Right kidney (tissue), 1 donor: ENCODE measurements around the gene NPC1L1.

Experiments
- DNase-seq: peaks from one replicate; pipeline ENCODE4 v3.0.0-alpha.2; 2016

Gene NPC1L1

DNA sequence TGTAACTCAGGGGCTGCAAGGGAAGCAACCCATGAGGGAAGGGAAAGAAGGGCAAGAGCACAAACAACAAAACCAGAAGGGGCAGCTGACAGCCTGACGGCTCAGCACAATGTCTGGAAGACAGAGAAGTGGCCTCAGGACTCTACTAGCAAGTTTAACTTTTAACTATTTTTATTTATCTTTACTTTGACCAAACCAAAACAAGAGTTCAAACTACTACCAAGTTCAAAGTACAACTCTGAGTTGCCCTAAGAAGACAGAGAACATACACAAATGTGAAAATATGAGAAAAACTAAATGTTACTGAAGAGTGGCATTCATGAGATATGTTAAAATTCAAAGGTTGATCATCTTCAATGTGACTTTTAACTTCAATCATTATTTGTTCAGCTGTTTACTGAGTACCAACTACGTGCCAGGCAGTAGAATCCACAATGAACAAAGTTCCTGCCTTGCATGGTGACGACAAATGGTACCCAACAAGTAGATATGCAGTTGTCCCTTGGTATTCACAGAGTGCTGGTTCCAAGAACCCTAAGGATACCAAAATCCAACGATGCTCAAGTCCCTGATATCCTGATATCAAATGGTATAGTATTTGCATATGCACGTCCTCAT lies 70.4 kb downstream of the NPC1L1 start:
- no peak for DNase-seq

DNA sequence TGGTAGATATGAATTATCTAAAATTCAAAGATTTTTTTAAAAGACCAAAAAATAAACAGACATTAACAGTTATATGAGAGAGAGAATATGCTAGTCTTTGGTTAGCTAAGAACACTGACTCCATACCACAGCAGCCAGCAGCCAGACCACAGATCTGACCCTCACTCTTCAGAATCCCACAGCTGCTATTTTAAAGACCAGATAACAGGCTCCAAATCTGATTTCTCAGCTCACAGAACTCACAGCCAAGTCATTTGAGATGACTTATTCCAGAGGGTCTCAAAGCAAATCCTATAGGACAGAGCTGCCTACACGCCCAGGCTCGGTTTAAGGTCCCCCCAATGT lies 71.0 kb downstream of the NPC1L1 start:
- DNase-seq = no peak

DNA sequence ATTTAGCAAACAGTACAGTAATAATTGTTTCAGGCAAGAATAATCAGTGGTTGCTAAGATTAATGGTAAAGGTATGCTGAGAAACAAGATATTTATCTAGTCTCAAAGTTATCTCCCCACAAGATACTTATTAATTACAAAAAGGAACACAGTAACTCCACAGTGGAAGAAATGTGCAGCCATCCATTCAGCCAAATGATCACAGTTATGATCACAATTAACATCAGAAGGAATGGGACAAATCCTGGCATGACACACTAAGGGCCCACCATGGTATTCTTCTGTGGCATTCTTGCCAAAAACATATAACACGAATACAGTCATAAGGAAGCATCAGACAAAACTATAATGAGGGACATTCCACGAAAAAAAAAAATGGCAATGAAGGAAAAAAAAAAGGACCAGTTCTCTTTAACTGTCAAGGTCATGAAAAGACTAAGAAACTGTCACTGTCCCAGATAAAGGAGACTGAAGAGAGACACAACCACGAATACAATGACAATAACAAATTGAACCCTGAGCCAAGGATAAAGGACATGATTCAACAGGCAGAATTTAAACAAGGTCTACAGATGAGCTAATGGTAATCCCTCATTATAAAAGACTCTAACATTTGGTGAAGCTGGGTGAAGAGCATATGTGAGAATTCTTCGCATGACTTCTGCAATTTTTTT lies 71.5 kb downstream of the NPC1L1 start:
- DNase-seq = no peak

- no peak for DNase-seq
Observed at GRCh38 chr7:44467217-44467548, 73.9 kb downstream of the NPC1L1 start.

- no peak for DNase-seq
Observed at GRCh38 chr7:44466300-44467216, 74.6 kb downstream of the NPC1L1 start.

GRCh38 chr7:44465490-44465889 lies 75.6 kb downstream of the NPC1L1 start:
- DNase-seq = no peak

DNA sequence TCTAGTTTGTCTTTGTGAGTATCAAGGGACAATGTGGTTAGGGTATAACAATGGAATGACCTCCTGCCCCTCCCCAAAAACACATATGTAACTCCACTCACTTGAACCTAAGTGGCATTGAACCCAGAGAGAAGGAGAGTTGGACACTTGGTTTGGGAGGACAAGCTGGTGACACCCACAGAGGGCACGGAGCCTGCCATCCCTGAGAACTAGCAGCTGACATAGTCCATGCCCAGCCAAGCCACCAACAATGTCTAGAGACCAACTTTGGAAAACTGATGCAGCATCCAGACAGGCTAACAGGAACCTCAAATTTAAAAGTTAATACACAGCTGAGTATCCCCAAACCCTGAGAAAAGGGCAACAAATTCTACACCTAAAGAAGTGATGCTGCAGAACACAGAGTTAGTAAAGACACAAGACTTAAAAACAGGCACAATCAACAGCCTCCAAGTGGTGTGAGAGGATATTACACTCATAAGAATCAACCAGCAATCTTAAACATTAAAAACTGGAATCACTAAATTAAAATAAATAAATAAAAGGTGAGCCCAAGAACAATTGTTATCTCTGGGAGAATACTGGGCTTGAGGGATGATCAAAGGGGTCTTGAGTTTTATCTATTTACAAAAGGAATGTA lies 77.8 kb downstream of the NPC1L1 start:
- no peak for DNase-seq
